K562 (cell line): Measurements from ENCODE around the gene IL15RA. TPM values are rescaled to one million over a fixed set of nuclear protein-coding genes. Genes with fewer than 3 reads are reported as not detected.

Source experiments
- ATAC-seq: fragments of 200-7000 bp; cut with Tn5 transposase; 3 replicates; pipeline ENCODE4 v1.9.1; 2020; ENCODE audit warnings: moderate library complexity
- BruUV-seq: library from RNA; stranded (reverse); fragments of 400-500 nt; replicated peaks from 2 replicates; lab custom pipeline; 2021; lab: Mats Ljungman, UMichigan
- CTCF ChIA-PET: fragments of 300-600 bp; formaldehyde crosslinking; extraction: SDS; loops from one replicate; lab custom pipeline; 2021; ENCODE audit warnings: low intra/inter-chr PET ratio; lab: Yijun Ruan, JAX
- POLR2A ChIA-PET: fragments of 300-600, 350-650 bp; sonication (Branson Sonifier 250); formaldehyde crosslinking; extraction: SDS; loops from one replicate; lab custom pipeline; 2021; ENCODE audit warnings: antibody characterized with exemption, inconsistent platforms; lab: Yijun Ruan, JAX
- DNase-seq, 4 experiments: peaks; one replicate each; pipeline versions ENCODE4 v3.0.0 to v3.0.0-alpha.2; 2011 to 2018; ENCODE audit warnings: low spot score in 3 of 4, mixed read lengths in 3 of 4; ENCODE audit errors: extremely low read depth in 1 of 4
- FAIRE-seq: peaks from 2 replicates; lab custom pipeline; 2011; peaks lifted over from hg19 to GRCh38; lab: Jason Lieb, UNC
- H2AFZ ChIP-seq: 2 replicates; pipeline ENCODE4 v1.6.0; 2011; ENCODE audit warnings: low read depth, low read length, control low read depth, inconsistent platforms
- H3K27ac ChIP-seq: fragments of 200-600 bp; 3 replicates; pipeline ENCODE4 v1.8.0; 2011; ENCODE audit warnings: low read depth, mild to moderate bottlenecking, control low read depth, inconsistent platforms, low read length, moderate library complexity, mixed read lengths; ENCODE audit errors: extremely low read depth
- H3K27me3 ChIP-seq, 2 experiments: fragments of 300-600 bp in 1 of 2; 2 replicates in 1 of 2; 3 replicates in 1 of 2; pipeline versions ENCODE4 v1.6.0 to v1.8.0; 2011; ENCODE audit warnings: inconsistent platforms in 2 of 2, low read length in 2 of 2, mild to moderate bottlenecking in 1 of 2, mixed read lengths in 1 of 2, moderate library complexity in 1 of 2; ENCODE audit not compliant: control insufficient read depth in 2 of 2, insufficient read depth in 2 of 2
- H3K36me3 ChIP-seq: fragments of 300-600 bp; 3 replicates; pipeline ENCODE4 v1.8.0; 2011; ENCODE audit warnings: mild to moderate bottlenecking, low read length, inconsistent platforms; ENCODE audit not compliant: control insufficient read depth, insufficient read depth
- H3K4me1 ChIP-seq, 2 experiments: fragments of 200-600 bp in 1 of 2; replicated peaks in 1 of 2; 2 replicates in 1 of 2; 3 replicates in 1 of 2; pipeline versions ENCODE4 v1.5.1 to v1.8.0; 2011; ENCODE audit warnings: inconsistent platforms in 2 of 2, low read length in 2 of 2, mild to moderate bottlenecking in 1 of 2, mixed read lengths in 1 of 2, moderate library complexity in 1 of 2; ENCODE audit not compliant: control insufficient read depth in 2 of 2, insufficient read depth in 2 of 2
- H3K4me2 ChIP-seq: 2 replicates; pipeline ENCODE4 v1.6.1; 2011; ENCODE audit warnings: low read length, control low read depth, inconsistent platforms, mixed read lengths; ENCODE audit not compliant: insufficient read depth
- H3K4me3 ChIP-seq: fragments of 200-600 bp; sonication (generic), shearing (Covaris generic); 2 replicates; pipeline ENCODE4 v1.5.1; 2016; ENCODE audit warnings: control low read depth, inconsistent platforms
- H3K79me2 ChIP-seq: fragments of 200-600 bp; 3 replicates; pipeline ENCODE4 v1.8.0; 2011; ENCODE audit warnings: low read length, inconsistent platforms; ENCODE audit not compliant: control insufficient read depth, insufficient read depth
- H3K9ac ChIP-seq, 2 experiments: 2 replicates each; pipeline versions ENCODE4 v1.6.0 to v1.6.1; 2011; ENCODE audit warnings: low read depth in 2 of 2, low read length in 2 of 2, control low read depth in 1 of 2, inconsistent platforms in 1 of 2, mild to moderate bottlenecking in 1 of 2, mixed read lengths in 1 of 2; ENCODE audit not compliant: insufficient read depth in 1 of 2
- H3K9me1 ChIP-seq: one replicate; pipeline ENCODE4 v1.6.0; 2011; ENCODE audit warnings: inconsistent platforms, mild to moderate bottlenecking, low read length, moderate library complexity; ENCODE audit not compliant: control insufficient read depth, insufficient read depth
- H3K9me3 ChIP-seq: replicated peaks from 2 replicates; pipeline ENCODE4 v1.5.1; 2011; ENCODE audit warnings: low read depth, low read length, inconsistent platforms; ENCODE audit not compliant: control insufficient read depth, insufficient read depth
- H4K20me1 ChIP-seq: replicated peaks from 2 replicates; pipeline ENCODE4 v1.6.1; 2011; ENCODE audit warnings: low read length, inconsistent platforms, mixed read lengths; ENCODE audit not compliant: control insufficient read depth, insufficient read depth
- C11orf30 ChIP-seq: fragments of 450-650 bp; IDR thresholded peaks from 2 replicates; pipeline ENCODE4 v1.6.1; 2016; ENCODE audit warnings: low read depth, mild to moderate bottlenecking
- DDX20 ChIP-seq: fragments of 450-650 bp; IDR thresholded peaks from 2 replicates; pipeline ENCODE4 v1.6.1; 2016; ENCODE audit warnings: missing genetic modification characterization, low read depth, mild to moderate bottlenecking, missing compliant biosample characterization, moderate library complexity
- EP400 ChIP-seq: fragments of 450-650 bp; IDR thresholded peaks from 2 replicates; pipeline ENCODE4 v1.6.1; 2017; ENCODE audit warnings: antibody characterized with exemption, mild to moderate bottlenecking, moderate library complexity
- HDAC2 ChIP-seq: fragments of 450-650 bp; IDR thresholded peaks from 2 replicates; pipeline ENCODE4 v1.6.1; 2016; ENCODE audit warnings: mild to moderate bottlenecking
- HEY1 ChIP-seq: fragments of 250-450 bp; sonication (Bioruptor Pico); IDR thresholded peaks from 2 replicates; pipeline ENCODE4 v1.5.0; 2020; ENCODE audit warnings: mild to moderate bottlenecking, moderate library complexity, borderline replicate concordance
- MIER1 ChIP-seq: fragments of 450-650 bp; IDR thresholded peaks from 2 replicates; pipeline ENCODE4 v1.6.1; 2016; ENCODE audit warnings: antibody characterized with exemption, mild to moderate bottlenecking, low read depth
- MTA1 ChIP-seq: fragments of 450-650 bp; IDR thresholded peaks from 2 replicates; pipeline ENCODE4 v1.6.1; 2017; ENCODE audit warnings: borderline replicate concordance
- NCOA2 ChIP-seq, 2 experiments: fragments of 450-650 bp; IDR thresholded peaks; 2 replicates each; pipeline ENCODE4 v1.6.1; 2018; ENCODE audit warnings: mild to moderate bottlenecking in 2 of 2, moderate library complexity in 1 of 2; ENCODE audit not compliant: partially characterized antibody in 2 of 2
- POLR2A ChIP-seq: fragments of 450-650 bp; conservative IDR thresholded peaks from 2 replicates; pipeline ENCODE4 v1.6.1; 2016
- SMAD1 ChIP-seq: fragments of 150-350 bp; IDR thresholded peaks from 2 replicates; pipeline ENCODE4 v1.6.1; 2014; ENCODE audit warnings: low read length, low read depth; ENCODE audit not compliant: partially characterized antibody
- SUPT5H ChIP-seq: fragments of 450-650 bp; IDR thresholded peaks from 2 replicates; pipeline ENCODE4 v1.6.1; 2016
- TRIM28 ChIP-seq: fragments of 450-650 bp; IDR thresholded peaks from 2 replicates; pipeline ENCODE4 v1.6.1; 2017
- ZNF133 ChIP-seq: fragments of 250-450 bp; sonication (Bioruptor Pico); IDR thresholded peaks from 2 replicates; pipeline ENCODE4 v1.4.0; 2020; ENCODE audit warnings: mild to moderate bottlenecking
- ZNF280A ChIP-seq: fragments of 450-650 bp; IDR thresholded peaks from 2 replicates; pipeline ENCODE4 v1.6.1; 2018; ENCODE audit warnings: mild to moderate bottlenecking, low read depth; ENCODE audit not compliant: partially characterized antibody
- ZNF324 ChIP-seq: fragments of 250-450 bp; sonication (Bioruptor Pico); IDR thresholded peaks from 2 replicates; pipeline ENCODE4 v1.4.0; 2020; ENCODE audit warnings: mild to moderate bottlenecking
- WGBS: fragments of 100-300 bp; shearing (Covaris generic); methylation state at CpG from one replicate; pipeline ENCODE4 v1.1.6; 2016; ENCODE audit warnings: low coverage, mixed read lengths; ENCODE audit not compliant: insufficient coverage; ENCODE audit errors: missing lambda C conversion rate; 5-methylcytosine and 5-hydroxymethylcytosine counted together
- in situ Hi-C: fragments of 300-500 bp; cut with MboI; formaldehyde crosslinking; loops from 4 replicates; pipeline ENCODE4 v1.15.0; 2018; ENCODE audit warnings: inconsistent platforms, mixed read lengths
- intact Hi-C: fragments of 100-400 bp; cut with micrococcal nuclease; formaldehyde crosslinking; loops from 2 replicates; pipeline ENCODE4 v1.14.2; 2022
- polyA plus RNA-seq, 8 experiments: library from polyadenylated mRNA; depleted of rRNA in 4 of 8; stranded (reverse) in 5 of 8; unstranded in 3 of 8; fragments of >200 nt; fragmentation: Nextera tagmentation in 2 of 8; fragmentation: Illumina TruSeq in 1 of 8; extraction: Ambion mirVana in 2 of 8; extraction: Trizol in 1 of 8; gene quantifications; 2 replicates each; pipeline versions ENCODE4 v1.2.1 to v1.2.3, GENCODE V29; 2011 to 2014; ENCODE audit warnings: inconsistent platforms in 1 of 8, missing spikeins in 1 of 8
- total RNA-seq, 7 experiments: library from RNA; depleted of rRNA in 6 of 7; stranded (reverse); fragments of >200 nt in 6 of 7; fragmentation: Illumina TruSeq in 2 of 7; extraction: Trizol in 2 of 7; gene quantifications; 2 replicates each; pipeline versions ENCODE4 v1.2.1 to v1.2.3, GENCODE V29; 2011 to 2021; ENCODE audit warnings: low replicate concordance in 1 of 7

The IL15RA gene
- total and polyA plus RNA-seq, 9 of the 15 experiments (the other 6 are each of a cell fraction or from before 2014, with no cell fraction given): 1.2 to 11.7 (median 8.0) TPM

DNA sequence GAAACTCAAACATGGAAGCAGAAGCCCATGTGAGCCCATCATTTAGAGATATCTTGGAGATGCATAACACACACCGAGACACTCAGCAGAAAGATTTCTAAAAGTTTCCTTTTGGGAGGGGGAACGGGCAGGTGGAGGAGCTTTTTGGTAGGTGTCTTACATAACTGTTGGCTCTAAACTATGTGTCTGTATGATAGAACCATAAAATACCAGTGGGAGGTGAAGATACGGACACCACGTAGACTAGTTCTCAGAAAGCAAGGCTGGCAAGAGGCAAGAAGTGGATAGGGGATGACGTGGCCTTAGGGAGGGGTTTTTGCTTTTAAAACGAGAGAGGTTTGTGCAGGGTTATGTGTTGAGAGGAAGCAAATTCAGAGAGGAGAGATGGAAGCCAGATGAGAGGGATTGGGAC is 36.5 kb downstream of the IL15RA start (continued):
- no peak for TF ChIP-seq ZNF324 (CRISPR knock-in tag)
- no peak for TF ChIP-seq ZNF133 (CRISPR knock-in tag)
- 0 out of 2 replicates have a peak, but pooled peaks have one; percentile 45 for TF ChIP-seq TRIM28
- TF ChIP-seq MTA1: 0 out of 2 replicates have a peak, but pooled peaks have one; percentile 23
- no peak for TF ChIP-seq ZNF280A
- TF ChIP-seq EP400: peak; percentile 86
- TF ChIP-seq MIER1: no peak
- peak; percentile 54 for TF ChIP-seq HDAC2
- TF ChIP-seq C11orf30: peak; percentile 36; the same call in 1 of the 2 replicates
- peak; percentile 19 for TF ChIP-seq SMAD1
- TF ChIP-seq HEY1 (CRISPR knock-in tag): 0 out of 2 replicates have a peak, but pooled peaks have one; percentile 51

GRCh38 chr10:5938291-5938690 is 39.1 kb downstream of the IL15RA start:
- no TSS peak for BruUV-seq
- POLR2A ChIA-PET: interaction anchor here (0.7 to 1.5 kb wide), 3 partner anchors 10 to 442 kb away, joined by 3 to 5 read pairs (median 3); no protein-coding TSS in a partner anchor

More at GRCh38 chr10:5938291-5938690, 39.1 kb downstream of the IL15RA start:
- Histone ChIP-seq H3K27me3 (no peaks in the 10 kb centered on the region), H3K9me3 (no peaks in the 10 kb centered on the region), H3K4me2 (no peak overlapping the region), H4K20me1 (no peaks in the 10 kb centered on the region), H3K4me1 (peaks cover 35 to 36% of the 10 kb centered on the region in 2 experiments; a peak in 4 of 5 replicates), H3K79me2 (peaks cover 7% of the 10 kb centered on the region; the same call in 1 of the 3 replicates), H3K9me1 (no peaks in the 10 kb centered on the region), H3K9ac (no peak overlapping the region), H3K36me3 (peaks cover 47% of the 10 kb centered on the region), H2AFZ (no peak overlapping the region), H3K4me3 (no peak overlapping the region)
- CTCF ChIA-PET: no interaction called here
- 86% methylated on average over 12 of the region's 12 CpGs for WGBS
- no peak for FAIRE-seq
- intact Hi-C loops (no loop called here), in situ Hi-C loops (loop anchor here (25.0 kb wide), 1 partner anchor 449 kb away; no protein-coding TSS in a partner anchor)
- ATAC-seq: no peak
- no peak for DNase-seq
- TF ChIP-seq DDX20 (tag) (no peak), SUPT5H (0 out of 2 replicates have a peak, but pooled peaks have one; percentile 49), POLR2A (peak; percentile 28; the same call in 1 of the 2 replicates), NCOA2 (IDR thresholded peaks at IDR 0.05; ENCODE audit: partially characterized antibody in 2 of 2) (no peak)
- TF ChIP-seq, all 486 proteins: peak for 2
- no peak overlapping the region for H3K27ac ChIP-seq
